NCI-H748 treated with DMSO at 0.1 percent for 48 hours (cell line): ENCODE measurements around the gene FCRLA.
A peak's percentile ranks its signal among the peaks of the same experiment; 100 is the strongest.
"Not testable (repeated sequence)": the region's sequence is repeated elsewhere in the genome, so short reads cannot be mapped to it uniquely, and the experiment has no call there.

Experiments
- DNase-seq: peaks from one replicate; lab custom pipeline; 2025; lab: John Stamatoyannopoulos, UW

Gene FCRLA, protein sequence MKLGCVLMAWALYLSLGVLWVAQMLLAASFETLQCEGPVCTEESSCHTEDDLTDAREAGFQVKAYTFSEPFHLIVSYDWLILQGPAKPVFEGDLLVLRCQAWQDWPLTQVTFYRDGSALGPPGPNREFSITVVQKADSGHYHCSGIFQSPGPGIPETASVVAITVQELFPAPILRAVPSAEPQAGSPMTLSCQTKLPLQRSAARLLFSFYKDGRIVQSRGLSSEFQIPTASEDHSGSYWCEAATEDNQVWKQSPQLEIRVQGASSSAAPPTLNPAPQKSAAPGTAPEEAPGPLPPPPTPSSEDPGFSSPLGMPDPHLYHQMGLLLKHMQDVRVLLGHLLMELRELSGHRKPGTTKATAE

DNA sequence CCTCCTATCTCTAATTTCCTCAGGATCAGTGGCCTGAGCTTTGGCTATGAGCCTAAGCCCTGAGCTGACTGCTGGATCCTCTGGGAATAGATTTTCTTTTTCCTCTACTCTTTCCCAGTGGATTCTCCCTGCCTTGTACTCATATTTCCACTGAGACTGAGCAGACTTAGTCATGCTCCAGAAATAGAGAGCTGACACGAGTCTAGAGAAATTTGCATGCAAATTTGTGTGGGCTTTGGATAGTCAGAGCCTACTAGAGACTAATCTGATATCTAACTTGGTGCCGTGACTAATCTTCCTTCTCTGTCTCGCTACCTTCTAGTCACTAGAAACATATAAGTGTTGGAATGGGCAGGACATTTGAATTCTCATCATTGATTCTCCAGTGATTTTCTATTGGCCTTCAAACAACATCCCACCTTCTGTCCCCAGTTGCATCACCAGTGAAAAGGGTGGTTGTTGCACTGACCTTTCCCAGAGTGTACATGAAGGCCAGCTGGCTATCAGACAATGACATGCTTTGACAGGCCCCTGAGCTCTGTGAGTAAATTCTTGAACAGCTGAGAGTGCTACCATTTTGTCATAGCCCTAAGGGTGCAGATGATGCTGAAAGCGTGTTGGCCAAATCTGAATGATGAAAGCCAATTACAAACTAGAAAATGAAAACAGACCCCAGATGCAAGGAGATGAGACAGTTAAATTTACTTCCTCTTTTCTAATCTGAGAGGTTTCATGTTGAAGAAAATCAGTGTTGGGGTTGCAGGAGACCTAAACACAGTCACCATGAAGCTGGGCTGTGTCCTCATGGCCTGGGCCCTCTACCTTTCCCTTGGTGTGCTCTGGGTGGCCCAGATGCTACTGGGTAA, at the start of gene FCRLA:
TSS of gene FCRLA (plus strand) at position 748 of the 866 bp plus-strand sequence. CDS start at position 784, 36 bp downstream.
- no peak for DNase-seq

DNA sequence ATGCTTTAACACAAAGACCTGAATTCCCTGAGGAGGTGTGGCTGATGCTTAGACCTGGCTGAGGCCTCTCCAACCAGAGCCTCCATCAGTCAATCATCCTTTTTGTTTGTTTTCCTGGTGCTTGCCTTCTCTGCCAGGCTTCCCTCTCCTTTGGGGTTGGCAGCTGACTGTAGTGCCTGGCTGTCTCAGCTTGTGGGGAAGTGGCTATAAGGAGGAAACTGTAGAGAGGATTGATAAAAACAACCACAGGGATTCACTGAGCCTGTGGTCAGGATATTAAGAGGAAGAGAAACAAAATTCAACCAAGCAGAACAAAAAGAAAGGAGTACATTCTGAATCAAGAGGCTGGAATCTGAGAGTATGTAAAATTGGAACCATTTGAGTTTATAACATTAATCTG, 48.5 kb upstream of the FCRLA start:
- not testable (repeated sequence) for DNase-seq

DNA sequence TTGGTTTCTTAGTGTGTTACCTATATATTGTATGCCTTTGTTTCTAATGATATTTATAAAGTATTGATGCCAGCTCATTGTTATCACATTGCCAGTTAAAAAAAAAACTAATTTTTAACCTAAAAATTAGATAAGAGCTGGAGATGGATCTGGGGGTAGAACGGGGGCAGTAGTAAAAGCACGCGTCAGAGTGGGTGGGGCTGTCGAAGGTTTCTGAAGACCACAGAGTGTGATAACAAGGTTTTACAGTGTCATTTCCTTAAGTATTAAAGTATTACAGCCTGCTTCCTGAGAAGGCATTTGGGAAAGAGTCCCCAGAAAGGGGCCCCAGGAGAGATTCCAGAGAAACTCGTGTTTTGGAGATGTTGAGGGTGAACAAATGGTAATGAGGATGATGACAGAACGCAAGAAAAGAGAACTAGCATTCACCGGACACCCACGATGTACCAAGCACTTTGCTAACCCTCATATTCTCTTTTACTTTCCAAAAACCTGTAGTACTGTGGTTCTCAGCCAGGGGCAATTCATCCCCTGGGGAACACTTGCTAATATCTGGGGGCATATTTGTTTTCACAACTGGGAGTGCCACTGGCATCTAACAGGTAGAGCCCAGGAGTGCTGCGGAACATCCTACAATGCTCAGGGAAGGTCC, 45.2 kb upstream of the FCRLA start:
- not testable (repeated sequence) for DNase-seq

DNA sequence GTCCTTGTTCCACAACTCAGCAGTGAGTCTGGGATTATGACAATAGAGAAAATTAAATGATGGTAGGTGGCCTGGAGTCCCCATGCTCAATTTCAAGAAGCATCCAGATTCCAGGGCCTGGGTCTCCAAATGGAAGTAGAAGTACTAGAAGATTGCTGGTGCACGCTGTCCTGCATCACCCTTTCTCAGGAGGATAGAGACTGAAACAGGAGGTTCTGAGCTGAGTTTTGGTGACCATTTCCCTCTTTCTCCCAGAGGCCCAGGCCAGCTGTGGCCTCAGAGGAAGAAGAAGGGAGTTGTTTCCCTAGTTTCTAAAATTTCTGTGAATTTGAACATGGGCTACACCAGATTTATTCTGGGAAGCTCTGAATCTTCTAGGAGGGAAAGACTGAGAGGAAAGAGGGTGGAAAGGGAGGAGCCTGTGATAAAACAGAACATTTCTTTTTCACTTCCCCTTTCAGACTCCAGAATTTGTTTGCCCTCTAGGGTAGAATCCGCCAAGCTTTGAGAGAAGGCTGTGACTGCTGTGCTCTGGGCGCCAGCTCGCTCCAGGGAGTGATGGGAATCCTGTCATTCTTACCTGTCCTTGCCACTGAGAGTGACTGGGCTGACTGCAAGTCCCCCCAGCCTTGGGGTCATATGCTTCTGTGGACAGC, 44.2 kb upstream of the FCRLA start, which contains the start of gene FCGR2B:
TSS of gene FCGR2B (plus strand) at position 460 of the 656 bp plus-strand sequence. CDS start at position 559, 99 bp downstream.
- not testable (repeated sequence) for DNase-seq

DNA sequence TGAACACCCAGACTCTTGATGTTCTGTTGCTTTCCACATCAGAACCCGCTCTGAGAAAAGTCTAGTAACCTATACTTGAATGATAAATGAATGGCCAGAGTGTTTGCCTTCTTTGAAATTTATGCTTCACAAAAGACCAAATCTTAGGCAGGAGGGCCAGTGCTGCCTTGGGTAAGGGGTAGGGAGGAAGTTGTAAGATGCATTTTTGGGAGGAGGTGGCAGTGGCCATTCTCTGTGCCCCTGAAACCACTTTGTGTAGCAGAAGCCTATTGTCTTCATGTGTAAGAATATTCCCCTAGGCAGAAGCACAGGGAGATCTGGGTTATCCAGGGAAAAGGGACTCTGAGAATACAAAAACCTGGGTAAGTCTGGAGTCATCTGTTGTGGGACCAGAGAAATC, 43.5 kb upstream of the FCRLA start:
- not testable (repeated sequence) for DNase-seq

DNA sequence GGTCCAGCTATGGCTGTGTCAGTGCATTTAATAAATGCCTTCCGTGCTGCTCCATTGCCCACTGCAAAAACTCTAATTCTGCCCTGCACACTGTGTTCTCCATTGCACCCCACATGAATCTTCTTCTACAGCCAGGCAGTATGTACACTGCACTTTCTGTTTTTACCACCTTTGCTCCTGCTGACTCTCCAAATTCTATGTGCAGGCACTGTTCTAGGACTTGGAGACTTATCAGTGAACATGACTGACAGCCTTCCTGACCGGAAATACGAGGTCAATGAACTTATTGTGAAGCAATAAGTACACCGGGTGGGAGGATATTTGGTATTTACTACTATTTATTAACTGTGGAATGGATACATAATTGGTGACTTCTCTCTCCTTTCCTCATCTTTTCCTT, 42.3 kb upstream of the FCRLA start:
- DNase-seq = not testable (repeated sequence)

DNA sequence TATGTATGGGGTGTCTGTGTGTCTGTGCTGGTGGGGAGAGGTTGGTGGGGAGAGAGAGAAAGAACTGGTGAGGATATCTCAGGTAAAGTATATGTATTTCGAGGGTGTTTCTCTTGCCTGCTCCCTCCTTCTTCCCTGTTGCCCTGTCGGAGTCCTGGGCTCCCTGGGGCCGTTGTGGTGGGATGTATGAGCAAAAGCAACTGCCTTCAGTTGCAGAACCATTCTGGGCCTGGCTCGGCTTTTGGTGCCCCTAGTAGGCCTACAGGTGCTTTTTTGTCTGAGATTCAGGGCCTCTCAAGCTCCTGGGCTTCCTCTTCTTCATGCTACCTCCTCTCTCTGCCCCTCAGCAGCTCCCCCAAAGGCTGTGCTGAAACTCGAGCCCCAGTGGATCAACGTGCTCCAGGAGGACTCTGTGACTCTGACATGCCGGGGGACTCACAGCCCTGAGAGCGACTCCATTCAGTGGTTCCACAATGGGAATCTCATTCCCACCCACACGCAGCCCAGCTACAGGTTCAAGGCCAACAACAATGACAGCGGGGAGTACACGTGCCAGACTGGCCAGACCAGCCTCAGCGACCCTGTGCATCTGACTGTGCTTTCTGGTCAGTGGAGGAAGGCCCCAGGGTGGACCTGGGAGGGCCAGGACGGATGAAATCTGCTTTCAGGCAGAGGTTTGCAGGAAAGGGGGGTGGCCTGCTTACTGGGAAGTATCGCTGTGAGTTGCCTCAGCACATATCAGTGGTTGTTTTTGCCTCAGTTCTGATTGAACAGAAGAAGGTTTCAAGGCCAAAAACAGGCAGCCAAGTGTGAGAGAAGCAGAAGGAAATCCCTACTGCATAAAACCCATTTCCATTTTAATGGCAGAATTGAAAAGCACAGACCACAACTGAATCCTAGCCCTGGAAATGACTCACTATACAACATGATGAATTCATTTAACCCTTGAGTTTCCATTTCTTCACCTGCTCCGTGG, 35.7 kb upstream of the FCRLA start:
- not testable (repeated sequence) for DNase-seq

DNA sequence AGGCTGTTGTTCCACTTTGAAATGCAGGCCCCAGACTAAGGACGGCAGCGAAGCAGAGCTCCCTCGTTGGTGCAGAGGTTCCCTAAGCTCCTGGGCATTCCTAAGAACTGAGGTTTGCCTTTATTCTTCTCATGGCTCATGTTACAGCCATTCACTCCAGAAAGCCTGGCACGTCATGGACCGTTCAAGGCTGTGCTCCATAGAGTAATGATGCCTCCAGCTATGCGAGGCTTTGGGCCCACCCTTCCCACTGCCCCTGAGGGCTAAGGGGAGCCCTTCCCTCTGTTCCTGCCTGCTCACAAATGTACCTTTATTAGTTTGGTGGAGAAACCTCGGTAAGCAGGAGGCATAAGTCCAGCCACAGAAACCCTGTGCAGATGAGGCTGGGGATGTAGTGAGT, 33.6 kb upstream of the FCRLA start:
- DNase-seq = not testable (repeated sequence)

DNA sequence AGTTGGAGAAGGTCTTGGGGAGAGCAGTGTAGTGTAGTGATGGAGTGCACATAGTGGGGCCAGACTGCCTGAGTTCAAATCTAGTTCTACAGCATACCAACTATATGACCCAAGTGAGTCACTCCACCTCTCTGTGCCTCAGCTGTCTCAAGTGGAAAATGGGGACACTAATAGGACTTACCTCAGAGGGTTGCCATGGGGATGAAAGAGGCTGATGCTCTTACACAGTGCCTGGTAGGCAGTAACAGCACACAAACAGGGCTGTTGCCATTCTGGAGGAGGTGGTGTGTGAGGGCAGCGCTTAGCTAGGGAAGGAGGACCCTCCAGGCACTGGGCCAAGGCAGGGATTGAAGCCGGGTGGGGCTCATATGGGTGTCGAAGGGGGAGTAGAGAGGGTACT, 32.6 kb upstream of the FCRLA start:
- not testable (repeated sequence) for DNase-seq

DNA sequence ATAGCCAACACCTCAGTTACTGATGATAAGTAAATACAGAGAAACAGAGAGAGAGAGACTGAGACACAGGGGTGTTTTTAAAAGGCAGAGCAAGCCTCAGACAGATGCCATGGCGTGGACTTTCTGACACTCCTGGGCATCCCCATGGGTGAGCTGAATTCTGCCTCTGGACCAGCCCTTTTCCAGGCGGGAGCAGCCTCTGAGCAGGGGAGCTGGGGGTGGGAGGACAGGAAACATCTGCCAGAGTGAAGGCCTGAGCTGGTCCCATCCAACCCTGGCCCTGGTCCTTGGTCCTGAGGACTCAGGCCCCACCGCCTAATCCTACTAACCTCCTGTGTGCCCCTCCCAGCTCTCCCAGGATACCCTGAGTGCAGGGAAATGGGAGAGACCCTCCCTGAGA, 32.1 kb upstream of the FCRLA start:
- DNase-seq = not testable (repeated sequence)

DNA sequence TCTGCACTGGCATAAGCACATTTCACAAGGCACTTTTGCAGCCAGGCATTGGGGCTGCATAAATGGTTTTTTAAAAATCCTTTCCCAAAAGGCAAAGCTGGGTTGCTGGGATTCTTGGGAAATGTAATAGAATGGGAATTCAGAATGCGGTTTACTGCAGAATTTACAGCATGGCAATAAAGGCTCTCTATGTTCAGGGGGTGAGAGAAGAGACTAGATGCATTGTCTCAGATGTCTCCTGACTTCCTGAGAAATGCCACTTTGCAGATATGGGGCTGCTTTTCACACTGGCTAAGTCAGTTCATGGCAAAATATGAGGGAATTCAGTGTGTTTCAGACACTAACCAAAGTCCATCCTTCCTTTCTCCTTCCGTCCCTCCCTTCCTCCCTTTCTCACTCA, 30.6 kb upstream of the FCRLA start:
- DNase-seq = no peak

DNA sequence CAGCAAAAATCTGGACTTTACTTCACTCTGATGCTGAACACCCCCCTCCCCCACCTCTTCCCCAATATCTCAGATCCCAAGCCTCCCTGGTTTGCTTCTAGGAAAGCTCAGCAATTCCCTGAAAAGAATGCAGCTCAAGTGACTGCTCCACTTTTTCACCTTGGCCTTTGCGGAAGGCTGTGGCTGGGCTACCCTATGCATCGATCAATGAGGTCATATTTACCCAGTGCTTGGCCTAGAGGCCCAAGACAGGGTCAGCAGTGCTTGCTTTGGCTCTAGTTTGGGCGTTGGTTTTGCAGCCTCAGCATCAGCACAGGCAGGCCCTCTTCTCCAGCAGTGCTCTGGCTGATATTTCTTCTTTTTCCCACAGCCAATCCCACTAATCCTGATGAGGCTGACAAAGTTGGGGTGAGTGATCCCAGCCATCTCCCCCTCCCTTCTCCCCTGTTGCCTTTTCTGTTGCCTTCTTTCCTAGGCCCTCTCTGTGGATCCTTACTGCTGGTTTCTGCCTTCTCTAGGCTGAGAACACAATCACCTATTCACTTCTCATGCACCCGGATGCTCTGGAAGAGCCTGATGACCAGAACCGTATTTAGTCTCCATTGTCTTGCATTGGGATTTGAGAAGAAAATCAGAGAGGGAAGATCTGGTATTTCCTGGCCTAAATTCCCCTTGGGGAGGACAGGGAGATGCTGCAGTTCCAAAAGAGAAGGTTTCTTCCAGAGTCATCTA, 29.9 kb upstream of the FCRLA start:
- no peak for DNase-seq

DNA sequence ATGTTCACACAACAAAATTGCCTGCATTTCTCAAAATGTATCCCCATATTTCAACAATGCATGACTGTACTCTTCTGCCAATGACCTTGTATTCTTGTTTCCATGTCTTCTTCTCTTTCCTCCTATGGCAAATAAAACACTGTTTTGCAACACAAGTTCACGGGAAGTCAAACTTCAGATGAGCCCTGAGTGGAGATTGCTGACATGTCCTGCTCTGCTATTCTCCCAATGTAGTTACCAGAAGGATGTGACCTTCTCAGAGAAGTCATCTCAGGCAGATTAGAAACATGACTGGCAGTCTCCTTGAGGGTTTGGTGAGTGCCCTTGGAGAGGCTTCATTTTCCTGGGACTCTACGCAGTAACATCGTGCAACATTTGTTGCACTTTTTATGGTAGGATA, 28.5 kb upstream of the FCRLA start:
- DNase-seq = no peak

DNA sequence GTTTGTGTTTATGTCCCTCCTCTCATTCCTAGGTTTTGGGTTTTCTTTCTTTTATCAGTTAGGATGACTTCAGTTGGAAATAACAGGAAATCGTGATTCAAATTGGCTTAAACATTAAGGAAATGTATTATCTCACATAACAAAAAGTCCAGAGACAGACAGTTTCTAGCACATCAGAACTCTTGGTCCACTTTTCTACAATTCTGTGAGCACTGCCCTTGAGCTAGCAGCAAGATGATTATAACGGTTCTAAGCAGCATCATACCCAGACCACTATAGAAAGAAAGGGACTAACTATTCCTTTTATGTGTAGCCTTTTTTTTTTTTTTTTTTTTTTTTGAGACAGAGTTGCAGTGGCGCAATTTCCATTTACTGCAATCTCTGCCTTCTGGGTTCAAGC, 25.1 kb upstream of the FCRLA start:
- no peak for DNase-seq

DNA sequence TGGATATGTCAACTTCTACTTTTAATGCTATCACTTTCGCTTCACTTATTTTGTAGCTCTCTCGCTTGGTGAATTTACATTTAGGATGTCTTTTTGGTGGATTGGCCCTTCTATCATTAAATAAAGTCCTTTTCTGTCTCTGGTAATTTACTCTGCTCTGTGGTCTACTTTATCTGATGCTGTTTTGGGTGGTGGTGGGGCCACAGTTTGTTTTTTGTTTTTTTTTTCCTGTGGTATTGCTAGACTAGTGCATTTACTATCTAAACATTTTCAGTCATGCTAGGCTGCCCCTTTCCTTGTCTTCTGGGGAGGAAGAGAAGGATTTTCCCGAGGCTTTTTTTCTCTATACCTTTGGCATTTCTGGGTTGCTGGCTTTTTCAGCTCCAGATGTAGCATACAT, 18.1 kb upstream of the FCRLA start:
- DNase-seq = no peak

DNA sequence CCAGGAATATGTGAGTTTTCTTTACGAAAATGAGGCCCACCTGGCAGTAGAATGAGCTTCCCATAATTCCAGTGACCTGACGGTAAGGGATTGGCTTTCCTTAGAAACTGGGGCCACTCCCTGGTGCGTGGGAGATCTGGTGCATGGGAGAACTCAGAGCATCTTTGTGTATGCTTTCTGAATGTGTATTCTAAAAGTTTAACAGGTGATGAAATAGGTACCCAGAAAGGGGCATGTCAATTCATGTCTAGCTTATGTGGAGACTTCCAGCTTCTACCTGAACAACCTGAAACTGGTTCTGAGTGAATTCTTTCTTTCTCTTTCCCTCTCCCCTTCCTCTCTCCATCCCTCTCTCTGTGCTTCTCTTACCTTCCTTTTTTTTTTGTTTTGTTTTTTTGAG, 15.2 kb upstream of the FCRLA start:
- DNase-seq = no peak

DNA sequence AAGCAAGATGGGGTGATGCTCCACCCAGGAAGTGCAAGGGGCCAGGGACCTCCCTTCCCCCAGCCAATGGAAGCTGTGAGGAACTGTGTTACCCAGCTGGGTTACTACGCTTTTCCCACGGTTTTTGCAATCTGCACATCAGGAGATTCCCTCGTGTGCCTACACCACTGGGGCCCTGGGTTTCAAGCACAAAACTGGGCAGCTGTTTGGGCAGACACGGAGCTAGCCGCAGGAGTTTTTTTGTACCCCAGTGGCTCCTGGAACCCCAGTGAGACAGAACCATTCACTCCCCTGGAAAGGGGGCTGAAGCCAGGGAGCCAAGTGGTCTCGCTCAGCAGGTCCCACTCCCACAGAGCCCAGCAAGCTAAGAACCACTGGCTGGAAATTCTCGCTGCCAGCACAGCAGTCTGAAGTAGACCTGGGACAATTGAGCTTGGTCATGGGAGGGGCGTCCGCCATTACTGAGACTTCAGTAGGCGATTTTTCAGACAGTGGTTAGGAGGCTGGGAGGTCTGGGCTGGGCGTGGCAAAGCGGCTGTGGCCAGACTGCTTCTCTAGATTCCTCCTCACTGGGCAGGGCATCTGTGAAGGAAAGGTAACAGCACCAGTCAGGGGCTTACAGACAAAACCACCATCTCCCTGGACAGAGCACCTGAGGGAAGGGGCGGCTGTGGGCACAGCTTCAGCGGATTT, 13.9 kb upstream of the FCRLA start:
- not testable (repeated sequence) for DNase-seq

DNA sequence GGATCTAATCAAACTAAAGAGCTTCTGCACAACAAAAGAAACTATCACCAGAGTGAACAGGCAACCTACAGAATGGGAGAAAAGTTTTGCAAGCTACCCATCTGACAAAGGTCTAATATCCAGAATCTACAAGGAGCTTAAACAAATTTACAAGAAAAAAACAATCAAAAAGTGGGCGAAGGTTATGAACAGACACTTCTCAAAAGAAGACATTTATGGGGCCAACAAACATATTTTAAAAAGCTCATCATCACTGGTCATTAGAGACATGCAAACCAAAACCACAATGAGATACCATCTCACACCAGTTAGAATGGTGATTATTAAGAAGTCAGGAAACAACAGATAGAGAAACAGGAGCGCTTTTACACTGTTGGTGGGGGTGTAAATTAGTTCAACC, 8.7 kb upstream of the FCRLA start:
- not testable (repeated sequence) for DNase-seq

DNA sequence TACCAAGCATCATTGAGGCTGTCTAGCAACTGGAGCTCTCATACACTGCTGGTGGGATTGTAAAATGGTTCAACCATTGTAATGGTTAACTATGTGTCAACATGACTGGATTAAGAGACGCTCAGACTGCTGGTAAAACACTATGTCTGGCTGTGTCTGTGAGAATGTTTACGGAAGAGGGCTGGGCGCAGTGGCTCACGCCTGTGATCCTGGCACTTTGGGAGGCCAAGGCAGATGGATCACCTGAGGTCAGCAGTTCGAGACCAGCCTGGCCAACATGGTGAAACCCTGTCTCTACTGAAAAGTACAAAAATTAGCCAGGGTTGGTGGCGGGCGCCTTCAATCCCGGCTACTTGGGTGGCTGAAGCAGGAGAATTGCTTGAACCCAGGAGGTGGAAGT, 4.8 kb upstream of the FCRLA start:
- peak; percentile 58 for DNase-seq
